IPS-11a (cell line): ENCODE measurements around the gene TENT4B.
"Not testable (repeated sequence)": the region's sequence is repeated elsewhere in the genome, so short reads cannot be mapped to it uniquely, and the experiment has no call there.

Experiments
- H3K4me3 ChIP-seq: one replicate; pipeline ENCODE4 v1.5.1; 2013; ENCODE audit warnings: low read depth, low read length, control low read depth

Gene TENT4B

GRCh38 chr16:50227120-50227519 is 74.0 kb downstream of the TENT4B start:
- H3K4me3 ChIP-seq, result no peak overlapping the region

GRCh38 chr16:50227665-50228064 is 74.6 kb downstream of the TENT4B start:
- no peak overlapping the region for H3K4me3 ChIP-seq

GRCh38 chr16:50228364-50228868 is 75.3 kb downstream of the TENT4B start:
- no peak overlapping the region for H3K4me3 ChIP-seq

- no peak overlapping the region for H3K4me3 ChIP-seq
These were observed 76.1 kb downstream of the TENT4B start for GRCh38 chr16:50229149-50229726.

GRCh38 chr16:50234771-50235556 is 81.9 kb downstream of the TENT4B start:
- H3K4me3 ChIP-seq, result no peak overlapping the region

GRCh38 chr16:50235581-50235980 is 82.5 kb downstream of the TENT4B start:
- no peak overlapping the region for H3K4me3 ChIP-seq

- no peak overlapping the region for H3K4me3 ChIP-seq
These were observed 85.2 kb downstream of the TENT4B start for GRCh38 chr16:50238314-50238713.

GRCh38 chr16:50238868-50239301 is 85.8 kb downstream of the TENT4B start:
- no peak overlapping the region for H3K4me3 ChIP-seq

GRCh38 chr16:50243024-50243423 is 89.9 kb downstream of the TENT4B start:
- not testable (repeated sequence) for H3K4me3 ChIP-seq

- no peak overlapping the region for H3K4me3 ChIP-seq
These were observed 91.0 kb downstream of the TENT4B start for GRCh38 chr16:50244140-50244503.

GRCh38 chr16:50244504-50245416 is 91.7 kb downstream of the TENT4B start:
- H3K4me3 ChIP-seq, result no peak overlapping the region

- H3K4me3 ChIP-seq, result peak overlapping the region; percentile 43
These were observed 92.6 kb downstream of the TENT4B start for GRCh38 chr16:50245417-50246298.

GRCh38 chr16:50246299-50247122 is 93.4 kb downstream of the TENT4B start:
- peak overlapping the region; percentile 43 for H3K4me3 ChIP-seq

- no peak overlapping the region for H3K4me3 ChIP-seq
These were observed 94.2 kb downstream of the TENT4B start for GRCh38 chr16:50247123-50247905.

GRCh38 chr16:50247906-50248608 is 95.0 kb downstream of the TENT4B start:
- H3K4me3 ChIP-seq, result no peak overlapping the region

- no peak overlapping the region for H3K4me3 ChIP-seq
These were observed 95.7 kb downstream of the TENT4B start for GRCh38 chr16:50248845-50249244.

- H3K4me3 ChIP-seq, result no peak overlapping the region
These were observed 98.4 kb downstream of the TENT4B start for GRCh38 chr16:50251375-50252081.
